CD4-positive, alpha-beta T cell treated with Interleukin-4 for 1 hour (primary cell): ENCODE data around the gene NGFR.
"Not testable (repeated sequence)": the region's sequence is repeated elsewhere in the genome, so short reads cannot be mapped to it uniquely, and the experiment has no call there.

ENCODE experiments used
- DNase-seq, 2 donors: peaks; one replicate each; pipeline ENCODE4 v3.0.0-alpha.2; 2020 to 2022

Gene NGFR

DNA sequence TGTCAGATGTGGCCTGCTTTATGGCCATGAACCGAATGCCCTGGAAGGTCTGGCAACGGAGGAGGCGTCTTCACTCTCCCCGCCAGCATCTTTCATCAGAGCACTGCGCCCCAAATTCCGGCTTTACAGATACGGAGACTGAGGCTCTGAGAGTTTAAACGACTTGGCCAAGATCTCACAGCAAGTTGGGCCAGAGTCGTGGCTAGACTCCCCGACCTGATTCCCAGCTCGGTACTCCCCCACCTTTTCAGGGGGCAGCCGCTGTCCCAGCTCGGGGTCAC lies 1.7 kb downstream of the NGFR start:
- no peak for DNase-seq

DNA sequence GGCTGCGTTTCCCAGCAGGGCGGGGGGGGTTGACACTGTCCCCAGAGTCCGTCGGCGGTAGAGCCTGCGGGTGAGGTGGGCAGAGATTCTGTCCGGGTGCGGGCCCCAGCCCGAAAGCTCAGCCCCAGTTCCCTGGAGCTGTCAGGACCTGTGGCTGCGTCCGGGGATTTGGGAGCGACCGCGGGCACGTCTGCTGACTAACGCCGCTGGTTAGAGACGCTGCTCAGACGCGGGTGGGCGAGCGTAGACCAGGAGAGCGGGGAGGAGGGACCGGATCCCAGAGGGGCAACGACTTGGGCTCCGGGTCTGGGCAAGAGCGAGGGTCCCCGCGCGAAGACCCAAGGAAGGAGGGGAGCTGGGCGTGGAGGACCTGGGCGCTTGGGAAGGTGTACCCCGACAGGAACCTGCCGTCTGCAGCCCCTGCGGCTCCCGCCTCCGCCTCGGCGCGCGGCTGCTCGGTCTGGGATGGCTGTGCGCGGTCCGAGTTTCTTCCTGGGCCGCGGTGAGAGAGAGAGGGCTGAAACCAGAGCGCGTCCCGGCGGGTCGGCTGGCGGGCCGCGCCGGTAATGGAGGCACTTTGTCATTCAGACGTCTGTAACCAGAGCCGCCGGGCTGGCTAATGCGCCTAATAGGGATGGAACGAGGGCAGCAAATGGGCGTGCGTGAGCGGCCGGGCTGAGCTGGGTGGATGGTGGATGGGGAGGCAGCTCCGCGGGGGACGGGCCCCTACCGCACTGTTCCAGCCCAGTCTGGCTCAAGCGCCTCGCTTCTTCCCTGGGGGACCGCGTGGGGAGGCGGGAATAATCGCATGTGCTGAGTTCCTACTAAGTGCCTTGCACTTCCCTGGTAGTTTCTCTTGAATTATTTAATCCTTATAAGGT lies 2.3 kb downstream of the NGFR start:
- DNase-seq: no peak

- DNase-seq: no peak
Measured at GRCh38 chr17:49498029-49498615, 3.0 kb downstream of the NGFR start.

DNA sequence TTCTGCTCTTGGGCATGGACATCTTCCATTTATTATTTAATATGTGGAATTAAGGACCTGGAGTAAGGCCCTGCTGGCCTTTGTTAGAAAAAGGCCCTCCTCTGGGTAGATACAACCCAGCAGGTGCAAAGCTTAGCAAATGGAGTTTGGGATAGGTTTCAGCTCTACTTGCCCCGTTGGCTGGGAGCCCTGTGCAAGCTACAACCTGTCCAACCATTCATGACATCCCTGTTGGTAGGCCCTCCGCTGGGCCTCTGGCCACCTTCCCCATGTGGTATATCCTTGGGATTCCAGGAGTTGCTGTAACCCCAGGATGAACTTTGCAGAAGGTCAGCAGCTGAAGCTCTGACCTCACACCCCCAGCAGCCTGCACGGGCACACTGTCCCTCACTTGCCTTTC lies 6.4 kb downstream of the NGFR start:
- no peak for DNase-seq

- DNase-seq: no peak
Measured at GRCh38 chr17:49502254-49502653, 7.2 kb downstream of the NGFR start.

GRCh38 chr17:49502680-49503079 lies 7.6 kb downstream of the NGFR start:
- DNase-seq: not testable (repeated sequence)

- no peak for DNase-seq
Measured at GRCh38 chr17:49504369-49504768, 9.3 kb downstream of the NGFR start.

- no peak for DNase-seq
Measured at GRCh38 chr17:49505854-49506253, 10.8 kb downstream of the NGFR start.

DNA sequence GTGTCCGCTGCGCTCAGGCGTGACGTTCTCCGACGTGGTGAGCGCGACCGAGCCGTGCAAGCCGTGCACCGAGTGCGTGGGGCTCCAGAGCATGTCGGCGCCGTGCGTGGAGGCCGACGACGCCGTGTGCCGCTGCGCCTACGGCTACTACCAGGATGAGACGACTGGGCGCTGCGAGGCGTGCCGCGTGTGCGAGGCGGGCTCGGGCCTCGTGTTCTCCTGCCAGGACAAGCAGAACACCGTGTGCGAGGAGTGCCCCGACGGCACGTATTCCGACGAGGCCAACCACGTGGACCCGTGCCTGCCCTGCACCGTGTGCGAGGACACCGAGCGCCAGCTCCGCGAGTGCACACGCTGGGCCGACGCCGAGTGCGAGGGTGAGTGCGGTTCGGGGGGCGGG lies 11.2 kb downstream of the NGFR start:
- no peak for DNase-seq

- DNase-seq: no peak
Measured at GRCh38 chr17:49508061-49508865, 13.2 kb downstream of the NGFR start.

GRCh38 chr17:49508866-49509587 lies 13.9 kb downstream of the NGFR start:
- no peak for DNase-seq

DNA sequence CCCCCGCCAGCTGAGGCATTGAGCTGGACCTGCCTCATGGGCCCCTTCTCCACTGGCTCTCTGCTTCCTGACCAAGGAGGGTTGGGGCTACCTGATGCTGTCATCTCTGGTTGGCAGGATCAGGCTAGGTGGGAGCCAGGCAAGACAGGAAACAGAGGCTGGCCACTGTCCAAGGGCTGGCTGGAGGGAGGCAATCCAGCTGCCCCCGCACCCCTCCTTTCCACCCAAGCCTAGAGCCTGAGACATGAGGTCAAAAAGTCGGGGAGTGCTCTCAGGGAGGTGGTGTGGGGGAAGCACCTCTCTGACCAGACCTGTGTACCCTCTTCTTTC lies 14.5 kb downstream of the NGFR start:
- DNase-seq: no peak

DNA sequence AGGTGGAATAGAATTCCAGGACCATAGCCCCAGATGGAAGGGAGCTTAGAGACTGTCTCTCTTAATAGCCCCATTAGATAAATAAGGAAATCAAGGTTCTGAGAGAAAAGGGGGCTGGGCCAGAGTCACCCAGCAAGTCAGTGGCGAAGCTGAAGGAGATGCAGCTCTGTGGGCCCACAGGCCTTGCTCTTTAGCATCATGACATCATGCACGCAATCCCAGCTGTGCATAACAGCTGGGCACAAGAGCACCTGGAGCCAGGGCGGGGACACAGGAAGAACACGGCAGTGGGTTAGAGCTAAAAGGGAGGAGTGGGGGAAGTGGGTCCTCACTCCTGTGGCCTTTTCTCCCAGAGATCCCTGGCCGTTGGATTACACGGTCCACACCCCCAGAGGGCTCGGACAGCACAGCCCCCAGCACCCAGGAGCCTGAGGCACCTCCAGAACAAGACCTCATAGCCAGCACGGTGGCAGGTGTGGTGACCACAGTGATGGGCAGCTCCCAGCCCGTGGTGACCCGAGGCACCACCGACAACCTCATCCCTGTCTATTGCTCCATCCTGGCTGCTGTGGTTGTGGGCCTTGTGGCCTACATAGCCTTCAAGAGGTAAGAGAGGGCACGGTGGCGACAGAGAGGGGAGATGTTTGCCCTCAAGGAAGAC lies 15.1 kb downstream of the NGFR start:
- DNase-seq: no peak

GRCh38 chr17:49510720-49511110 lies 15.6 kb downstream of the NGFR start:
- no peak for DNase-seq

GRCh38 chr17:49511810-49512209 lies 16.7 kb downstream of the NGFR start:
- no peak for DNase-seq

- DNase-seq: no peak
Measured at GRCh38 chr17:49512296-49513043, 17.4 kb downstream of the NGFR start.

DNA sequence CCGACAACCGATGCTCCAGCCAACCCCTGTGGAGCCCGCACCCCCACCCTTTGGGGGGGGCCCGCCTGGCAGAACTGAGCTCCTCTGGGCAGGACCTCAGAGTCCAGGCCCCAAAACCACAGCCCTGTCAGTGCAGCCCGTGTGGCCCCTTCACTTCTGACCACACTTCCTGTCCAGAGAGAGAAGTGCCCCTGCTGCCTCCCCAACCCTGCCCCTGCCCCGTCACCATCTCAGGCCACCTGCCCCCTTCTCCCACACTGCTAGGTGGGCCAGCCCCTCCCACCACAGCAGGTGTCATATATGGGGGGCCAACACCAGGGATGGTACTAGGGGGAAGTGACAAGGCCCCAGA lies 17.9 kb downstream of the NGFR start:
- no peak for DNase-seq

- DNase-seq: no peak
Measured at GRCh38 chr17:49513641-49514040, 18.5 kb downstream of the NGFR start.

DNA sequence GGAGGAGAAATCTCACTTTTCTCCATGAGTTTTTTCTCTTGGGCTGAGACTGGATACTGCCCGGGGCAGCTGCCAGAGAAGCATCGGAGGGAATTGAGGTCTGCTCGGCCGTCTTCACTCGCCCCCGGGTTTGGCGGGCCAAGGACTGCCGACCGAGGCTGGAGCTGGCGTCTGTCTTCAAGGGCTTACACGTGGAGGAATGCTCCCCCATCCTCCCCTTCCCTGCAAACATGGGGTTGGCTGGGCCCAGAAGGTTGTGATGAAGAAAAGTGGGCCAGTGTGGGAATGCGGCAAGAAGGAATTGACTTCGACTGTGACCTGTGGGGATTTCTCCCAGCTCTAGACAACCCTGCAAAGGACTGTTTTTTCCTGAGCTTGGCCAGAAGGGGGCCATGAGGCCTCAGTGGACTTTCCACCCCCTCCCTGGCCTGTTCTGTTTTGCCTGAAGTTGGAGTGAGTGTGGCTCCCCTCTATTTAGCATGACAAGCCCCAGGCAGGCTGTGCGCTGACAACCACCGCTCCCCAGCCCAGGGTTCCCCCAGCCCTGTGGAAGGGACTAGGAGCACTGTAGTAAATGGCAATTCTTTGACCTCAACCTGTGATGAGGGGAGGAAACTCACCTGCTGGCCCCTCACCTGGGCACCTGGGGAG lies 19.1 kb downstream of the NGFR start:
- no peak for DNase-seq

GRCh38 chr17:49515196-49515770 lies 20.2 kb downstream of the NGFR start:
- DNase-seq: peak in 1 of 2 donors; percentile 26

GRCh38 chr17:49516180-49516579 lies 21.1 kb downstream of the NGFR start:
- DNase-seq: no peak
